Activated B cell treated with CpG ODN at 0.5 μM for 24 hours (primary cell): ENCODE data around the gene FGD5. TPM values are rescaled to one million over a fixed set of nuclear protein-coding genes. Genes with fewer than 3 reads are reported as not detected.
"Not testable (repeated sequence)": the region's sequence is repeated elsewhere in the genome, so short reads cannot be mapped to it uniquely, and the experiment has no call there.

Experiments
- ATAC-seq: fragments of 200-7000 bp; cut with Tn5 transposase; one replicate; pipeline ENCODE4 v1.10.0; 2021; ENCODE audit warnings: low read depth, mild to moderate bottlenecking, moderate library complexity
- CTCF ChIA-PET: fragments of 350-600 bp; sonication (Branson Sonifier 250); formaldehyde crosslinking; loops from one replicate; lab custom pipeline; 2021; ENCODE audit warnings: antibody characterized with exemption; lab: Charles Lee
- POLR2A ChIA-PET: fragments of 350-600 bp; sonication (Branson Sonifier 250); formaldehyde crosslinking; loops from one replicate; lab custom pipeline; 2021; ENCODE audit warnings: antibody characterized with exemption; lab: Charles Lee
- DNase-seq: peaks from one replicate; pipeline ENCODE4 v3.0.0; 2022
- H3K27ac Mint-ChIP-seq: one replicate; pipeline ENCODE4 v1.8.0; 2020; ENCODE audit warnings: mixed read lengths
- H3K27me3 Mint-ChIP-seq: one replicate; pipeline ENCODE4 v1.8.0; 2021; ENCODE audit warnings: mixed read lengths
- H3K36me3 Mint-ChIP-seq: one replicate; pipeline ENCODE4 v1.8.0; 2021; ENCODE audit warnings: low read depth, mixed read lengths
- H3K4me1 Mint-ChIP-seq: one replicate; pipeline ENCODE4 v1.8.0; 2021; ENCODE audit warnings: mixed read lengths
- H3K4me3 Mint-ChIP-seq: one replicate; pipeline ENCODE4 v1.8.0; 2020; ENCODE audit warnings: mild to moderate bottlenecking, mixed read lengths
- H3K9me3 Mint-ChIP-seq: one replicate; pipeline ENCODE4 v1.8.0; 2020; ENCODE audit warnings: mixed read lengths
- intact Hi-C: fragments of 100-400 bp; cut with micrococcal nuclease; formaldehyde crosslinking; loops from one replicate; pipeline ENCODE4 v1.15.1; 2024
- total RNA-seq: library from RNA; stranded (reverse); gene quantifications from 2 replicates; pipeline ENCODE4 v1.2.3, GENCODE V29; 2022
- TF ChIP-seq, protein P1 (sequence below): fragments of 200-600 bp; IDR thresholded peaks from one replicate; pipeline ENCODE4 v1.8.0; 2022; ENCODE audit warnings: antibody characterized with exemption, mild to moderate bottlenecking

FGD5 gene
- total RNA-seq, 1 donor from 2014 or later: not detected

DNA sequence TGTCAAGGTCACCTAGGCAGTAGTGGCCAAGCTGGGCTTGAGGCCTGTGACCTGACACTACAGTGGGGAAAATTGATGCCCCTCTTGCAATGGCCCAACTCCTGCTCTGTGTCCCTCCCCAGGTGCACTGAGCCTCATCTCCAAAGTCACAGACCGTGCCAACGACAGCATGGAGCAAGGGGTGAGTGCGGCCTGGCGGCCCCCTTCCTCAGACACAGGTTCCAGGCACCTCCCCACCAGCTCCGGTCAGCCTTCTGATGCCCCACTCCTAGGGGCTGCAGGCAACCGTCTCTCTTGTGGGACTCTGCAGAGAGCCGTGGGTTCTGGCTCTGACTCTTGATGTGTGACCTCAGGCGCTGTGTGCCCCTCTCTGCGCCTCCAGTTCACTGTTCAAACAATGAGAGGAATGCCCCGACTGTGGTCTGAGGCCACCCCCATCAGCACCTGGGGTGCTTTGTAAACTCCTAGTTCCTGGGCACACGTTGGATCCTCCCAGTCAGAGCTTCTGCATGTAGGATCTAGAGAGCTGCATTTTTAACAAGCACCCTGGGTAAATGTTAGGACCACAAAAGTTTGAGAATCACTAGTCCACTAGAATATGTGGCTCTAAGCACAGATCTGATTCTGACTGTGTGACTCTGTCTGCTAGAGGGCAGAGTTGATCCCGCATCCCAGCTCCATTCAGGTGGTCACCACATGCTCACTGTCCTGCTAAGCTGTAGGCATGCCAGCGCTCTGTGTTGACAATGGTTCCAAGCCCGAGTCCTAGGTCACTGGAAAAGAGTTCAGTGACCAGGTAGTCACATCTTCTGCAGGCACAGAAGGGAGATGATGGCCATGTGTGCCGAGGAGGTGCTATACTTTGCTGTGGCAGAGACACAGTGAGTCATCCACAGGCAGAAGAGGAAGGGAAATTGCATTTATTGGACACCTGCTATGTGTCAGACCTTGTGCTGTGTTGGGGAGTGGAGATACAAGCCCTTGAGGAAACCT is 82.4 kb downstream of the FGD5 start:
- ChIA-PET POLR2A (no interaction called here), CTCF (no interaction called here)

DNA sequence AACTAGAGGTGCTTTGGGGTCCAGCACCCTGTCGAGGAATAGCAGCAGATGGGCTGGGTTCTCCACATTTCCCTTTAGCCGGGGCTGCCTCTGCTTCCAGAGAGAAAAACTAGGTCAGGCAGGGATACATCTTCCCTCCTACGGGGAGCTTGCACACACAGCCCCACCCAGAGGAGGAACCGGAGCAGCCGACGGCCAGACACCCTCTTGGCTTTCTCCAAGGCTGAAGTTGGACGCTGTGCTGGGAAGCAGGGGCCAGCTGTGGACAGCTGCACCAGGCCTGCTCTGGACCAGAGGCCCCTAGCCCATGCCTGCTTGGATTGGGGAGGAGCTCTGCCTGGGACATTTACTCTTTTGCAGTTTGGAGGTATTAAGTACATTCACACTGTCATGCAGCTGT is 84.0 kb downstream of the FGD5 start:
- ATAC-seq (no peak), DNase-seq (no peak)
- Mint-ChIP-seq H3K27ac (no peak overlapping the region), H3K27me3 (peaks cover 28% of the 10 kb centered on the region), H3K36me3 (no peaks in the 10 kb centered on the region), H3K9me3 (peaks cover 12% of the 10 kb centered on the region), H3K4me3 (no peak overlapping the region), H3K4me1 (no peaks in the 10 kb centered on the region)
- ChIA-PET CTCF (no interaction called here), POLR2A (no interaction called here)
- intact Hi-C loops: no loop called here
- TF ChIP-seq, protein P1, sequence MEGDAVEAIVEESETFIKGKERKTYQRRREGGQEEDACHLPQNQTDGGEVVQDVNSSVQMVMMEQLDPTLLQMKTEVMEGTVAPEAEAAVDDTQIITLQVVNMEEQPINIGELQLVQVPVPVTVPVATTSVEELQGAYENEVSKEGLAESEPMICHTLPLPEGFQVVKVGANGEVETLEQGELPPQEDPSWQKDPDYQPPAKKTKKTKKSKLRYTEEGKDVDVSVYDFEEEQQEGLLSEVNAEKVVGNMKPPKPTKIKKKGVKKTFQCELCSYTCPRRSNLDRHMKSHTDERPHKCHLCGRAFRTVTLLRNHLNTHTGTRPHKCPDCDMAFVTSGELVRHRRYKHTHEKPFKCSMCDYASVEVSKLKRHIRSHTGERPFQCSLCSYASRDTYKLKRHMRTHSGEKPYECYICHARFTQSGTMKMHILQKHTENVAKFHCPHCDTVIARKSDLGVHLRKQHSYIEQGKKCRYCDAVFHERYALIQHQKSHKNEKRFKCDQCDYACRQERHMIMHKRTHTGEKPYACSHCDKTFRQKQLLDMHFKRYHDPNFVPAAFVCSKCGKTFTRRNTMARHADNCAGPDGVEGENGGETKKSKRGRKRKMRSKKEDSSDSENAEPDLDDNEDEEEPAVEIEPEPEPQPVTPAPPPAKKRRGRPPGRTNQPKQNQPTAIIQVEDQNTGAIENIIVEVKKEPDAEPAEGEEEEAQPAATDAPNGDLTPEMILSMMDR: no peak

More for the DNA sequence above, 82.4 kb downstream of the FGD5 start:
- Mint-ChIP-seq H3K4me3 (no peak overlapping the region), H3K27ac (no peak overlapping the region), H3K4me1 (no peaks in the 10 kb centered on the region), H3K9me3 (peaks cover 12% of the 10 kb centered on the region), H3K36me3 (no peaks in the 10 kb centered on the region), H3K27me3 (peaks cover 29% of the 10 kb centered on the region)
- intact Hi-C loops: no loop called here
- TF ChIP-seq, protein P1: no peak
- ATAC-seq: no peak
- DNase-seq: no peak

DNA sequence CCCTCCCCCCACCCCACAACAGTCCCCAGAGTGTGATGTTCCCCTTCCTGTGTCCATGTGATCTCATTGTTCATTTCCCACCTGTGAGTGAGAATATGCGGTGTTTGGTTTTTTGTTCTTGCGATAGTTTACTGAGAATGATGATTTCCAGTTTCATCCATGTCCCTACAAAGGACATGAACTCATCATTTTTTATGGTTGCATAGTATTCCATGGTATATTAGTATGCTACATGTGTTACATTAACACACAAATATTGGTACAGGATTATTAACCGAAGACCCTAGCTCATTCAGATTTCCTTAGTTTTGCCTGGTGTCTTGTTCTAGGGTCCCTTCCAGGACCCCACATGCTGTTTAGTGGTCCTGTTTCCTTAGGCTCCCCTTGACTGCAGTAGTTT is 84.7 kb downstream of the FGD5 start:
- H3K4me1 Mint-ChIP-seq, DNase-seq, POLR2A ChIA-PET, H3K36me3 Mint-ChIP-seq, H3K27ac Mint-ChIP-seq, intact Hi-C loops, CTCF ChIA-PET, H3K4me3 Mint-ChIP-seq, ATAC-seq: not testable (repeated sequence)
- Mint-ChIP-seq H3K9me3 (peaks cover 12% of the 10 kb centered on the region), H3K27me3 (peaks cover 25% of the 10 kb centered on the region)

DNA sequence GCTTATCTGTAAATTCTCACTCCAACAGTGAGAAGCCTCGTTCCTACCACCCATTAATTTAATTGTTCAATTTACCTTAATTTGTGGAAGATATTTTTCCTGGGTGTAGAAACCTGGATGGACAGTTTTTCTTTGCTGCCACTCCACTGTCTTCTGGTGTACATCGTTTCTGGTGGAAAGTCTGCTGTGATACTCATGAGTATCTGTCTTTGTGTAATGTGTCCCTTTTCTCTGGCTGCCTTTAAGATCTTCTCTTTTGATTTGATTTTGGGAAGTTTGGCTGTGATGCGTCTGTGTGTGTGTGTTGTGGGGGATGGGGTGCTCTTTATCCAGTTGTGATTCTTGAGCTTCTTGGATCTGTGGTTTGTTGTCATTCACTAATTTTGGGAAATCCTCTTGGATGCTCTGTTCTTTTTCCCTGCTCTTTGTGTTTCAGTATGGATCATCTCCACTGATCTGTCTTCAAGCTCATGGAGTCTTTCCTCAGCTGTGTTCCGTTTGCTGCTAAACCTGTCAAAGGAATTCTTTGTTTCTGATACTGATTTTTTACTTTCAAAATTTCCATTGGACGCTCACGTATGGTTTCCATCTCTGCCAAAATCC is 86.4 kb downstream of the FGD5 start:
- Mint-ChIP-seq H3K4me1 (no peaks in the 10 kb centered on the region), H3K27ac (no peak overlapping the region), H3K4me3 (no peak overlapping the region), H3K36me3 (no peaks in the 10 kb centered on the region), H3K27me3 (peaks cover 13% of the 10 kb centered on the region), H3K9me3 (peaks cover 12% of the 10 kb centered on the region)
- DNase-seq: no peak
- ChIA-PET POLR2A (no interaction called here), CTCF (no interaction called here)
- intact Hi-C loops: no loop called here
- TF ChIP-seq, protein P1: no peak
- ATAC-seq: no peak

DNA sequence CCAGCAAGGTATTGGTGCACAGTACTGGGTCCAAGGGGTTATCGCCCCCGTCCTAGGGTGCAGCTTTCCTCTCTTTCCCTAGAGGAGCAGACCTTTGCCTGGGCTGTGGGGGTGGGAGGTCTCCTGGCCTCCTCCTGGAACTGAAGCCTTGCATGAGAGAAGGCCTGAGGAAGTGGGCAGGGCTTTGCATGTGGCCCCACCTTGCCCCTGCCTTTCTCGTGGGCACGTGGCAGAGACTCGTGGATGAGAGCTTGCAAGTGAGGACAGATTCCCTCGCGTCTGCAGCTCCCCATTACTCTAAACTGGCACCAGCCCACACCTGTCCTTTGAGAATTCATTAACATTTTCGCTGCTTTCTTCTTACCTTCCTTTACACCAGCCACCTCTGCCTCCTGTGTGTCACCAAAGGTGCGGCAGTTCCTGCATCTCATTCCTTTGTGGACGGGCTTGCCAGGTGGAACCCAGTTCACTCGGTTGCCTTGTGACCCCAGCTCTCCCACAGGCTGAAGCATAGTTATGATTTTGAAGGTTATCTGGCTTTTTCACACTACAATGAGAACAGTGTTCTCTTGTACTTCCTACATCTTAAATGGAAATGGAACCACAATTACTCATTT is 87.7 kb downstream of the FGD5 start:
- no peak for DNase-seq
- POLR2A ChIA-PET: no interaction called here
- H3K4me1 Mint-ChIP-seq: no peaks in the 10 kb centered on the region
- intact Hi-C loops: no loop called here
- peaks cover 12% of the 10 kb centered on the region for H3K9me3 Mint-ChIP-seq
- no peak overlapping the region for H3K27ac Mint-ChIP-seq
- no peak overlapping the region for H3K4me3 Mint-ChIP-seq
- H3K36me3 Mint-ChIP-seq: no peaks in the 10 kb centered on the region
- no peak for ATAC-seq
- CTCF ChIA-PET: no interaction called here
- H3K27me3 Mint-ChIP-seq: peaks cover 14% of the 10 kb centered on the region
- TF ChIP-seq, protein P1: no peak
